Stimulated activated CD4-positive, alpha-beta T cell treated with anti-CD3 and anti-CD28 coated beads, Interleukin-4, amount 100 ng/mL, for 4 hours (primary cell): ENCODE measurements around the gene NEK3.
"Not testable (repeated sequence)": the region's sequence is repeated elsewhere in the genome, so short reads cannot be mapped to it uniquely, and the experiment has no call there.

Source experiments
- DNase-seq, 2 experiments: peaks; one replicate each; pipeline ENCODE4 v3.0.0-alpha.2; 2020

NEK3 gene

GRCh38 chr13:52165411-52165810, 6.0 kb upstream of the NEK3 start:
- DNase-seq = no peak

GRCh38 chr13:52164989-52165388, 5.6 kb upstream of the NEK3 start:
- DNase-seq = no peak

- DNase-seq = not testable (repeated sequence)
Measured at GRCh38 chr13:52163878-52164277, 4.5 kb upstream of the NEK3 start.

GRCh38 chr13:52162279-52163101, 3.1 kb upstream of the NEK3 start:
- no peak for DNase-seq

GRCh38 chr13:52161181-52161646, 1.8 kb upstream of the NEK3 start:
- no peak for DNase-seq

DNA sequence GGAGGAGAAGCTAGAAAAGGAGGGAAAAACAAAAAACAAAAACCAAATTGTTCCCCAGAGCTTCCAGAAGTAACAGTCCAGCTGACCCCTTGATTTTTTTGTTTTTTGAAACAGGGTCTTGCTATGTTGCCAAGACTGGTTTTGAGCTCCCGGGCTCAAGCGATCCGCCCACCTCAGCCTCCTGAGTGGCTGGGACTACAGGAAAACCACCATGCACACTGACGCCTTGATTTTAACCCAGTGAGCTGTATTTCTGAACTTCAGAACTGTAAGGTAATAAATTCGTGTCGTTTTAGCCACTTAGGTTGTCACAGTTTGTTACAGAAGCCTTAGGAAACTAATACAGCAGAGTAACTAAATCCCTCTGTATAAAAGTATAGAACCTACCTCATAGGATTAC, 1.1 kb upstream of the NEK3 start:
- DNase-seq = no peak

GRCh38 chr13:52160053-52160452, 656 bp upstream of the NEK3 start:
- DNase-seq = no peak

DNA sequence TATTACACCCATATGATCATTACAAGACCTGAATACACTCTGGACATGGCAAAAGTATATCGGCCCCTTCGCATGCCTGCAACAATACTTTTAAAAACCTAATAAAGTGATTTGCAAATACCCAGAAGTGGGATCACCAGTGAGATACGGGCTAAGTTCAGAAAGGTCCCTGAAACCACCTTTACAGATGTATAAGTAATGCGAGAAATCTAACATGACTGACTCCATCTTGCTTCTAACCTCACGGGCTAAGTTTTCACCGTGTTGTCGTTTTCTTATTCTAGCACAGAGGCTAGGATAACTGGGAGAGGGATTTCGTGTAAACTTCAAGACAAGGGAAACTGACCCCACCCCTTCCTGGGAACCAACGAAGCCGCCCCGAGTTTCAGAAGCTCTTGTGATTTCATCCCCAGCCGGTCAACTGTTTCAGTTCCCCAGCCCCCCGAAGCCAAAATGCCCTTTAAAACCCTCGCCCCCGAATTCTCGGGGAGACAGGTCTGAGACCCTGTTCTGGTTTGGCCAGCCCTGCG, 703 bp downstream of the NEK3 start:
- no peak for DNase-seq

GRCh38 chr13:52156724-52157261, 2.6 kb downstream of the NEK3 start:
- no peak for DNase-seq

DNA sequence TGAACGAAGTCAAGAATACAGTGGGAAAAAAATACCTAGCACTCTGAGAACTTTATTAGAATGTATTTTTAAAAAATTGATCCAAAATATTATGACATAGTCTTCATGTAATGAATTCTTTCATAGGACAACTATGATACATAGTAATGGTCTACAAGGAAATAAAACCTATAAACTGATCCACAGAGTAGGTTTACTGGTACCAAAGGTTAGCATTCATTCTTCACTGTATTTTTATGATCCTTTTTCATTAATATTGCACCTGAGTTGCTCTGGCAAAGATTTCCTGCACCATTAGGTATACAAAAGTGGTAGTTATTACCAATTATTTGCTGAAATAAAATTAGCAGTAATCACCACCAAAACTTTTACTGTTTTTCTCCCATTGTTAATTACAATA, 4.2 kb downstream of the NEK3 start:
- DNase-seq = no peak

- DNase-seq = no peak
Measured at GRCh38 chr13:52147225-52147624, 12.2 kb downstream of the NEK3 start.

GRCh38 chr13:52141299-52141698, 18.1 kb downstream of the NEK3 start:
- no peak for DNase-seq

GRCh38 chr13:52137489-52137888, 21.9 kb downstream of the NEK3 start:
- DNase-seq = no peak

- no peak for DNase-seq
Measured at GRCh38 chr13:52136763-52137162, 22.6 kb downstream of the NEK3 start.

DNA sequence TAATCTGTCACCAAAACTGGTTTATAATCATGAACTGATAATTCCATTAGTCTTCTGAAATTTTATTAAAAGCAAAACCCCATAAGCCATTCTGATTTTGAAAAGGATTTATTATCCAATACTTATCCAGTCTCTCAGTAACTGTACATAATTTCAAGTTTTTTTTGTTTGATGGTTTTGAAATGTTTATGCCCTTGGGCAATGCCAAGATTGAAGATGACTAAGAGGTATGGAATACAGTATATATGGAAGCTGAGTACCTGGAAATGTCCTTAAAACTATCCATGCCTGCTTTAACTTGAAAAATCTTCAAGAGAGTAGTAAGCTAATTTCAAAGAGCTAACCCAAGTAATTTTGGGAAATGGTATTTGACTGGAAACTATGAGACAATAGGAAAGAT, 28.8 kb downstream of the NEK3 start:
- no peak for DNase-seq

DNA sequence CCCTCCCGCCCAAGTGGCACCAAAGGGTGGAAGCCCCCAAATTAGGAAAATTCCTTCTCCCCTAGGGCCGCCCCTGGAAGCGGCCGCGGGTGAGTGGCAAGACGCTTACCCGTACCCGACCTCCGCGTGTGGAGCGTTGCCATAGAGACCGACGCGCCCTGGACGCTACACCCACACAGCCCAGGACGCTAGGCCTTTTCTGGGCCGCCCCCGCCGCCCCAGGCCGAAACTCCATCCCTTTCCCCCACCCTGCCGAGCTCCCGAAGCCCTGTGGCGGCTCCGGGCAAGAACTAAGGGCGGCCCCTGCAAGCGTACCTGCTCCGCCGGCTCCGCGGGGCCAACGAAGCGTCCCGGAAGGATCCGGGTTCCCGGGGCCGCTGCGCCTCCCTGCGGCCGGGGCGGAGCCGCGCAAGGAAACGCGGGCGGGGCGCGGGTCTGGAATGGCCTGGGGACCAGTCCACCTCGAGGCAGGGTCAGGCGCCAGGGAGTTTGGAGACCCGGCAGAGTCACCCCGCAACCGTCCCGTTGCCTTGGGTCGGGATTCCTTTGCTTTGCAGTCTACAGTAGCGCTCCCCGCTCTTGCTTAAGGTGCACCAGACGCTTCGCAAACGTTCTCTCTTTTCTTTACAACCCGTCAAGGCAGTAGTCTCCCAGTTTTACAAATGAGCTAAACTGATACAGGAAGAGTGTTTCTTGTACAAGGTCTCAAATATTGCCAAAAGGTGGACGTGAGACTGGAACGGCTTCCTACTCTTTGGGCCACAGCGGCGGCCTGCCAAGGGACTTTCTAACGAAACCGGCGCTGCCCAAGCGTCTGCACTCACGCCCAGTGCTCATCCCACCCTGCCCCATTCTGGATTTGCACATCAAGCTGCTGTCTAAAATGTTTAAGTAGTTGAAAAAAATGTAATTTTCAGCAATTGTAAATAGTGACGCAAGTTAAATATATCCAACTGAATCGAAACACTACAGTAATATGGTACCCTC, 30.4 kb downstream of the NEK3 start, which contains the start of gene NEK5:
TSS of gene NEK5 (minus strand) at position 360 of the 987 bp plus-strand sequence. CDS start 1,591 bp downstream, outside the sequence.
- DNase-seq = peak; percentile 18 to 53

DNA sequence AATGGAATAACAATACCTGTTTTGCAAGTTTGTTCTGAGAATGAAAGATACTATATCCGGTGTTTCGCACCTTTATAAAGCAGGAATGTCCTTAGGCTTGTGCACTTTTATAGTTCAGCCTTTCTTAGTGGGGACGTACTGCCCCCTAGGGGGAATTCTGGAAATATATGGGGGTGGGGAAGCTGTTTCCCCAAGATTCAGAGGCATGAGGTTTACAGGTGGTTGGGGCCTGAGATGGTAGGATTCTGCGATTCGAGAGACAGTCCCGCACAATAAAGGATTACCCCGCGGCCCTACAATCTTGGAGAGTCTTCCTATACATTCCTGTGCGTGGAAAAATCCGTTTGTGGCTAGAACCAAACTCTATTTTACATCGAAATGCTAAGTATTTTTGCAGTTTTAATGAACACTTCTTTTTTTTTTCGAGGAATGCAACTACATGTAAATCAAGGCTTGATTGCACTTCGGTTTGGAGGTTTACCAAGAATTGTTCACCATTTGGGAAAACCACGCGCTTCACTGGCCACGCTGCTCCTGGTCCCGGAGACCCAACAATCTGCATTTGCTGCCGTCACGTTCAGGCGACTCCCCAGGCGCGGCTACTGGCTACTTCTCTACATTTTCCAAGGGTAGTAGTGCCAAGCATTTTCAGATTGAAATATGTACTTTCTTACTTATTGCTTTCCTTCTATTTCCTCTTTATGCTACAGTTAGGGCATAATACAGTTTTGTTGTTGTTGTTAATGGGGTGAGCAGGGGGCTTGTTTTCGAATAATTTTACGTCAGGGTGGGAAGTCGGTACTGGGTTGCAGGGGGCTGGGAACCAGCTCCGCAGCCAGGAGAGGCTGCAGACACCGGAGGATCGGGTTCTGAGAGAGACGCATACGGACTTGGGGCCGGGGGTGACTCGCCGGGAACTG, 31.4 kb downstream of the NEK3 start:
- peak; percentile 27 to 42 for DNase-seq

DNA sequence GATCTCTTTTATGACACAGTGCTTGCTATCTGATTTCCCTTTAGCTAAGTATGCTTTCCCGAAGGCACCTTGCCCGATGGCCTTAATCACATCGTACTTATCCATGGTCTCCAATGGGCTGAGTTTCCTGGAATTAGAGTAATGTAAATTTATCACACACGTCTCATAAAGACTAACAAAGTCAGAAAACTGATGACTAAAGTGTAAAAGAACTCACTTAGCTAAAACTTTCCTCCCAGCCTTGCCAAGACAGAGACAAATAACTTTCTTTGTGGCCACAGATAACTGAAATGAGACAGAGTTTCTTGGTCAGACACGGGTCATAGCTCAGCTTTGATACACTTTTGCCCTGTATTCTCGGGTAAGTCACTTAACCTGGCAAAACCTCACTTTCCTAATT, 32.0 kb downstream of the NEK3 start:
- DNase-seq = no peak

DNA sequence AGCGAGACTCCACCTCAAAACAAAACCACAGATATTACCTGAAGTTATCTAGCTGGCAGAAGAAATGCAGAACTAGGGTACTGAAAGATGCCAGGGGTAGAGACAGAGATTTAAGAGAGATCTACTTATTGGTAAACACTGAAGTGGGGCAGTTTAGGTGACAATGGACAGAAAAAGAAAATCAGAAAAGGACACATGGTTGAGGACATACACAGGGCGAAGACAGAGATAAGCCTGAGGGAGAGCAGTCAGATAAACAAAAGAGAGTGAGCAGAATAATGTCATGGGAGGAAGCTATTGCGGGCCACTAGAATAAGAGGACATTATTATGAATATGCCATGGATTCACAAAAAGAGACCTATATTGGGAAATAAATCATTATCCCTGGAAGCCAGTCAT, 33.9 kb downstream of the NEK3 start:
- no peak for DNase-seq

GRCh38 chr13:52118595-52118994, 40.8 kb downstream of the NEK3 start:
- no peak for DNase-seq

GRCh38 chr13:52118095-52118494, 41.3 kb downstream of the NEK3 start:
- DNase-seq = no peak

DNA sequence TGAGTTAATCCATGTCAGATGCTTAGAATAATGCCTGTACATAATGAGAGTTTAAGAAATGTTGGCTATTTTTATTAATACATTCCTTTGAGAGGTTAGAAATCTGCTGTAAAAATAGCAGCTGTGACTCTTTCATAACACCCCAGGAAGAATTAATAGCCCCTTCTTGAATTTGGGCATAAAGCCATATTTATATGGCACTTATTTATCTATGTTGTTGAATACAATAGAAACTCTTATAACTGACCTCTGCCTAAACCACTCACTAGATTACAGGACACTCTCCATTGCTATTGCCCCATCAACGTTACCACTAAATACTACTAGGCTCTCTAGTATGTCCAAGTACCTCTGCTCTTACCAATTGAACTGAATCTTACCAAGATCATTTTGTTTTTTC, 46.8 kb downstream of the NEK3 start:
- DNase-seq = no peak
